ENCODE data around the gene SPACA5. TPM values are rescaled to one million over a fixed set of nuclear protein-coding genes. Genes with fewer than 3 reads are reported as not detected.

The SPACA5 gene
- total and polyA plus RNA-seq, 2 experiments from 2014 or later, result not detected

GRCh38 chrX:47992095-47992380, 14.8 kb upstream of the SPACA5 start:
- peaks cover 3% of the 10 kb centered on the region for H3K36me3 ChIP-seq (replicated peaks; ENCODE audit: insufficient read depth, low read depth)
- H2AFZ ChIP-seq, result no peak overlapping the region
- no peaks in the 10 kb centered on the region for H3K9me3 ChIP-seq (ENCODE audit: low read depth)
- no peaks in the 10 kb centered on the region for H3K9me2 ChIP-seq (replicated peaks; ENCODE audit: insufficient read depth)
- TF ChIP-seq, protein P1, sequence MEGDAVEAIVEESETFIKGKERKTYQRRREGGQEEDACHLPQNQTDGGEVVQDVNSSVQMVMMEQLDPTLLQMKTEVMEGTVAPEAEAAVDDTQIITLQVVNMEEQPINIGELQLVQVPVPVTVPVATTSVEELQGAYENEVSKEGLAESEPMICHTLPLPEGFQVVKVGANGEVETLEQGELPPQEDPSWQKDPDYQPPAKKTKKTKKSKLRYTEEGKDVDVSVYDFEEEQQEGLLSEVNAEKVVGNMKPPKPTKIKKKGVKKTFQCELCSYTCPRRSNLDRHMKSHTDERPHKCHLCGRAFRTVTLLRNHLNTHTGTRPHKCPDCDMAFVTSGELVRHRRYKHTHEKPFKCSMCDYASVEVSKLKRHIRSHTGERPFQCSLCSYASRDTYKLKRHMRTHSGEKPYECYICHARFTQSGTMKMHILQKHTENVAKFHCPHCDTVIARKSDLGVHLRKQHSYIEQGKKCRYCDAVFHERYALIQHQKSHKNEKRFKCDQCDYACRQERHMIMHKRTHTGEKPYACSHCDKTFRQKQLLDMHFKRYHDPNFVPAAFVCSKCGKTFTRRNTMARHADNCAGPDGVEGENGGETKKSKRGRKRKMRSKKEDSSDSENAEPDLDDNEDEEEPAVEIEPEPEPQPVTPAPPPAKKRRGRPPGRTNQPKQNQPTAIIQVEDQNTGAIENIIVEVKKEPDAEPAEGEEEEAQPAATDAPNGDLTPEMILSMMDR (IDR thresholded peaks at IDR 0.05; ENCODE audit: poor library complexity), result no peak
- TF ChIP-seq EZH2phosphoT487 (IDR thresholded peaks at IDR 0.05; ENCODE audit: low read depth, severe bottlenecking, unreplicated experiment) (no peak), EZH2 (IDR thresholded peaks at IDR 0.05; ENCODE audit: borderline replicate concordance) (no peak)
- H3K79me2 ChIP-seq, result no peaks in the 10 kb centered on the region
- no peak for DNase-seq (ENCODE audit: low spot score)
- H3K4me2 ChIP-seq, result no peak overlapping the region
- H3K4me1 ChIP-seq (ENCODE audit: insufficient read depth), result no peaks in the 10 kb centered on the region
- H3K27ac ChIP-seq, result no peak overlapping the region
- no peak overlapping the region for H3K4me3 ChIP-seq
- H4K20me1 ChIP-seq (ENCODE audit: insufficient read depth, poor library complexity, severe bottlenecking), result no peaks in the 10 kb centered on the region
- no peaks in the 10 kb centered on the region for H3K27me3 ChIP-seq
- WGBS (ENCODE audit: low lambda C conversion rate, missing lambda C conversion rate), result 74% methylated on average over 1 of the region's 1 CpG

GRCh38 chrX:47992669-47993068, 14.1 kb upstream of the SPACA5 start:
- Histone ChIP-seq H3K9me2 (replicated peaks; ENCODE audit: insufficient read depth) (no peaks in the 10 kb centered on the region), H3K9me3 (ENCODE audit: low read depth) (no peaks in the 10 kb centered on the region), H3K4me1 (ENCODE audit: insufficient read depth) (no peaks in the 10 kb centered on the region), H2AFZ (no peak overlapping the region), H3K36me3 (replicated peaks; ENCODE audit: insufficient read depth, low read depth) (peaks cover 3% of the 10 kb centered on the region), H4K20me1 (ENCODE audit: insufficient read depth, poor library complexity, severe bottlenecking) (no peaks in the 10 kb centered on the region), H3K27me3 (no peaks in the 10 kb centered on the region), H3K79me2 (no peaks in the 10 kb centered on the region), H3K4me2 (no peak overlapping the region), H3K27ac (no peak overlapping the region), H3K4me3 (no peak overlapping the region)
- no peak for DNase-seq (ENCODE audit: low spot score)
- 90% methylated on average over 2 of the region's 2 CpGs for WGBS (ENCODE audit: low lambda C conversion rate, missing lambda C conversion rate)
- TF ChIP-seq, protein P1 (IDR thresholded peaks at IDR 0.05; ENCODE audit: poor library complexity), result no peak
- TF ChIP-seq EZH2 (IDR thresholded peaks at IDR 0.05; ENCODE audit: borderline replicate concordance), result no peak
- TF ChIP-seq EZH2phosphoT487 (IDR thresholded peaks at IDR 0.05; ENCODE audit: low read depth, severe bottlenecking, unreplicated experiment), result no peak

GRCh38 chrX:48001260-48001659, 5.5 kb upstream of the SPACA5 start:
- Histone ChIP-seq H3K27me3 (no peaks in the 10 kb centered on the region), H3K4me2 (no peak overlapping the region), H3K79me2 (peaks cover 12% of the 10 kb centered on the region), H3K9me3 (ENCODE audit: low read depth) (no peaks in the 10 kb centered on the region), H3K36me3 (replicated peaks; ENCODE audit: insufficient read depth, low read depth) (no peaks in the 10 kb centered on the region), H3K27ac (no peak overlapping the region), H2AFZ (no peak overlapping the region), H3K4me3 (no peak overlapping the region), H3K4me1 (ENCODE audit: insufficient read depth) (no peaks in the 10 kb centered on the region), H3K9me2 (replicated peaks; ENCODE audit: insufficient read depth) (no peaks in the 10 kb centered on the region), H4K20me1 (ENCODE audit: insufficient read depth, poor library complexity, severe bottlenecking) (no peaks in the 10 kb centered on the region)
- WGBS (ENCODE audit: low lambda C conversion rate, missing lambda C conversion rate), result 84% methylated on average over 3 of the region's 3 CpGs
- no peak for DNase-seq (ENCODE audit: low spot score)
- no peak for TF ChIP-seq EZH2 (IDR thresholded peaks at IDR 0.05; ENCODE audit: borderline replicate concordance)
- TF ChIP-seq EZH2phosphoT487 (IDR thresholded peaks at IDR 0.05; ENCODE audit: low read depth, severe bottlenecking, unreplicated experiment), result no peak
- TF ChIP-seq, protein P1 (IDR thresholded peaks at IDR 0.05; ENCODE audit: poor library complexity), result no peak

- Histone ChIP-seq H2AFZ (no peak overlapping the region), H3K4me2 (peak overlapping the region; percentile 80), H3K36me3 (replicated peaks; ENCODE audit: insufficient read depth, low read depth) (no peaks in the 10 kb centered on the region), H3K4me3 (no peak overlapping the region), H3K4me1 (ENCODE audit: insufficient read depth) (no peaks in the 10 kb centered on the region), H3K27me3 (no peaks in the 10 kb centered on the region), H3K27ac (no peak overlapping the region), H3K9me3 (ENCODE audit: low read depth) (no peaks in the 10 kb centered on the region), H3K79me2 (peaks cover 12% of the 10 kb centered on the region), H3K9me2 (replicated peaks; ENCODE audit: insufficient read depth) (no peaks in the 10 kb centered on the region), H4K20me1 (ENCODE audit: insufficient read depth, poor library complexity, severe bottlenecking) (no peaks in the 10 kb centered on the region)
- WGBS (ENCODE audit: low lambda C conversion rate, missing lambda C conversion rate), result 70% methylated on average over 3 of the region's 3 CpGs
- DNase-seq (ENCODE audit: low spot score), result no peak
- TF ChIP-seq EZH2phosphoT487 (IDR thresholded peaks at IDR 0.05; ENCODE audit: low read depth, severe bottlenecking, unreplicated experiment) (no peak), EZH2 (IDR thresholded peaks at IDR 0.05; ENCODE audit: borderline replicate concordance) (no peak)
- TF ChIP-seq, protein P1 (IDR thresholded peaks at IDR 0.05; ENCODE audit: poor library complexity), result no peak
Measured at GRCh38 chrX:48002319-48002718, 4.5 kb upstream of the SPACA5 start.
